Central memory CD8-positive, alpha-beta T cell (primary cell): Measurements from ENCODE around the gene ETS1.

Experiments
- ATAC-seq: fragments of 150-1000 bp; cut with Tn5 transposase; replicated peaks from 2 replicates; pipeline ENCODE4 v1.10.0; 2022; ENCODE audit warnings: mild to moderate bottlenecking, moderate FRiP score, moderate number of reproducible peaks; ENCODE audit not compliant: poor library complexity, severe bottlenecking; ENCODE audit errors: extremely low read depth
- DNase-seq, 2 donors: peaks; one replicate each; pipeline ENCODE4 v3.0.0; 2021; ENCODE audit warnings: low spot score in 2 of 2
- H3K27ac Mint-ChIP-seq: one replicate; pipeline ENCODE4 v1.8.0; 2022; ENCODE audit warnings: low read depth, mild to moderate bottlenecking, moderate library complexity, mixed read lengths
- H3K27me3 Mint-ChIP-seq: one replicate; pipeline ENCODE4 v1.8.0; 2022; ENCODE audit warnings: mixed read lengths
- H3K36me3 Mint-ChIP-seq: one replicate; pipeline ENCODE4 v1.8.0; 2022; ENCODE audit warnings: mild to moderate bottlenecking, moderate library complexity, mixed read lengths; ENCODE audit not compliant: insufficient read depth
- H3K4me1 Mint-ChIP-seq: one replicate; pipeline ENCODE4 v1.8.0; 2022; ENCODE audit warnings: mixed read lengths
- H3K4me3 Mint-ChIP-seq: one replicate; pipeline ENCODE4 v1.8.0; 2022; ENCODE audit warnings: mild to moderate bottlenecking, moderate library complexity, mixed read lengths
- H3K9me3 Mint-ChIP-seq: one replicate; pipeline ENCODE4 v1.8.0; 2022; ENCODE audit warnings: mixed read lengths

ETS1 gene

DNA sequence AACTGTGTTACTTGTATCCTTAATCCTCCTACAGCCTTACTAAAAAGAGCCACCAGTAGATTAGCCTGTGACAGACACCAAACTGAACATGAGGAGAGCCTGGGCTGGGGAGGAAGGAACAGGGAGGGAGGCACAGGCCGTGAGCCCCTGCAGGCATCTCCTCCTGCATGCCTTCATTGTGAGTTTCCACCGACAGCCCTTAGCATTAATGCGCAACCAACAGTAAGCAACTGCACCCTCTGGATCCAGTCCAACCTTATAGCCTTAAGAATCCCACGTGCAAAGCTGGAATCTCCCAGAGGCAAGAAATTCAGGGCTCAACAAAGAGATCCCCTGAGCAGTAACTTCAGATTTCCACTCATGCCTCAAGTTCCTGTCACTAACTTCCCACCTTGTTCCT lies 84.6 kb downstream of the ETS1 start:
- Mint-ChIP-seq H3K4me1 (peaks cover 96% of the 10 kb centered on the region), H3K27ac (peak overlapping the region; percentile 91), H3K9me3 (no peaks in the 10 kb centered on the region), H3K4me3 (peak overlapping the region; percentile 98), H3K27me3 (no peaks in the 10 kb centered on the region), H3K36me3 (peaks cover 84% of the 10 kb centered on the region)
- no peak for ATAC-seq
- DNase-seq, result no peak

DNA sequence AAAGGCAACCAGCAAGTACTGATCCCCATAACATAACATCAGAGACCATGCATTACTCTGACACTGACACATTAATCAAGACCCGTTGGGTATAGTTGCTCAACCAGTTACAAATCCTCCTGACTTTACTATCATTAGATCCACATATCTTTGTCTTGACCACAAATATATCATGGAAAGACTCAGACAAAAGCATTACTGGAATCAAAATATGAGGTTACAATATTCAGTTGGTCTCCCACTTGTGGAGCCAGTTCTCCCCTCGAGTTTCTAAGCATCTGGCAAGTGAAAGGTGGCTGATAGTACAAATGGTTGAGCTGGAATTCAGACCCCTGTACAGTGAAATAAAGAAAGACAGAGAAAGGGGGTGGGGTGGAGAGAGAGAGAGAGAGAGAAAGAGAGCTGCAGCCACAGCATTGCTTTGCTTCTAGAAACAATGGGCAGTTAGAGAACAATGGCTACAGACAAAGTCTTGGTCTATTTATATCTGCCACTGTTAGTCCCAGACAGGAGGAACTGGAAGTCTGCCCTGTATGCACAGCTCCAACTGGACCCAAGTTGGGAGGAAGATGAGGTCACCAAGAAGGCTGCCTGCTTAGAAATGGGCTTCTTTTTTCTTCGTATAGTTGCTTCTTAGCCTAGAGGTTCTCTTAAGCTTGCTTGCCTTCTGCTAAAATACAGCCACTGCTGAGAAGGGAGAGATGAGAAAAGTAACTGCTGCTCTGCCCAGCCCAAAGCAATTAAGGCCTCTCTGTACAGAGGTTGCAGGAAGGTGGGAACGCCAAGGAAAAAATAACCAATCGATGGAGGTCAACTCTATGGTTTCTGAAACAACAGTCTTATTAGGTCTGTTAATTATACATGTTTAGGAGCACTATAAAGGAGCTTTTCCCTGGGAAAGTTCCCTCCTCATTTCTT lies 85.5 kb downstream of the ETS1 start:
- ATAC-seq (no peak), DNase-seq (no peak)
- peaks cover 84% of the 10 kb centered on the region for H3K36me3 Mint-ChIP-seq
- H3K9me3 Mint-ChIP-seq, result no peaks in the 10 kb centered on the region
- H3K27me3 Mint-ChIP-seq, result no peaks in the 10 kb centered on the region
- H3K27ac Mint-ChIP-seq, result peak overlapping the region; percentile 91
- peaks cover 96% of the 10 kb centered on the region for H3K4me1 Mint-ChIP-seq
- peak overlapping the region; percentile 98 for H3K4me3 Mint-ChIP-seq

DNA sequence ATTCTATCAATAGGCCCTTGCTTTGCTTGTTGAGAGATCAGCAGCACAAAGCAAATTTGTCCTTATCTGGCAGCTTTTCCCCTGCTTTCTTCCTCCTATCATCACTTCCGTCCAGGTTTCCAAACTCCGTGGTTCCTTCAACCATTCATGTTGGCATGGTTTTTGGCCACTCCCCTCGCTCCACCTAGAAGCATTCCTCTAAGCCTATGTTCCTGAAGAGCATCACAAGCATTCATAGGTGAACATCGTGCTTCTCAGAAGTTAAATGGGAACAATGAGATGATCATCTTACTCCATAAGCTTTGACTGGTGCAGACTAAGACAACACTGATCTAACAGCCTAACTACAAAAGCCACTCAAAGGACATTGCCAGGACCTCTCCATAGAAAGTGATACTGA lies 86.3 kb downstream of the ETS1 start:
- no peaks in the 10 kb centered on the region for H3K27me3 Mint-ChIP-seq
- ATAC-seq (no peak), DNase-seq (no peak)
- H3K4me3 Mint-ChIP-seq, result peak overlapping the region; percentile 98
- H3K9me3 Mint-ChIP-seq, result no peaks in the 10 kb centered on the region
- H3K27ac Mint-ChIP-seq, result peak overlapping the region; percentile 91
- H3K4me1 Mint-ChIP-seq, result peaks cover 96% of the 10 kb centered on the region
- H3K36me3 Mint-ChIP-seq, result peaks cover 82% of the 10 kb centered on the region

DNA sequence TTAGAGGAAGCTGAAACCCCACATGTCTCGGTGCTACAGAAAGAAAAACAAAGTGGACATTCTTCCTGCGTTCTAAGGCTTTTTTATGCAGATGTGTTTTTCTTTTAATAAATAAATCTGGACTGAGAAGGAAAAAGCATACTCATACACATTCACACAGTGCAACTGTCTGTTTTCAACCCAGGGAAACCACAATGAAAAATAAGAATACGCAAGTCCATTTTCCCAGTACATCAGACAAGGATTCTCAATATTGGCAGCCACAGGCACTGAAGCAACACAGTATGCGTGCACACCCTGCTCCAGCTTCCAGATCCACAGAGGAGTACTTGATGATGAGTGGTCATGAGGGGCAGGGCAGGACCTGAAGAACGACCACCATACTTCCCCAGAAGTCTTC lies 86.9 kb downstream of the ETS1 start:
- no peak for ATAC-seq
- H3K4me3 Mint-ChIP-seq, result peak overlapping the region; percentile 98

DNA sequence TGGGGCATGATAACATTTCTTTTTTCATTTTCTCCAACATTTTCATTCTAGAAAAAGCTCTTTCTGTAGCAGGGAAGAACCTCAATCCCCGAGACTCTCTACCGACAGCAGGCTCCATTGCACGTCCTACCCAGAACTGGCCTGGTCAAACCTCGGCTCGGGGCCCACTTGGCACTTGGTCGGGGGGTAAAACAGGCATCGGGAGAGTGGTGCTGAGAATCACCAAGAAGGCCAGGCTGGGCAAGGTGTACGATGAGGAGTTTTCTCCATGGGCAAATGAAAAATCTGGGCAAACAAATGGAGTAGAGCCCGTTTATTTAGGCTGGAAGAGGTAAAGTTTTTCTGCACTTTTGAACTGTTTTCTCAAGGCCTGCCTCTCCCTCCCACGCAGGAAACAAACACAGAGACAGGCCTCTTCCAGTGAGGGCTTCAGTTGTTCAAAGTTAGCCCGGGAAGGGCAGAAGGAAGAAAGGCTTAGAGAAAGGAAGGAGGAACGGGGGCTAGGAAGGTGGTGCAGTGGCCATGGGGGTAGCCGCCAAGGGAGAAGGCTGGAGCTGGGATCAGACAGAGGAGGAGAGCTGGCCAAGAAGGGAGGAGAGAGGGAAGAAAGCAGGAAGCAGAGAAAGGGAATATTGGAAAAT lies 87.6 kb downstream of the ETS1 start:
- peaks cover 76% of the 10 kb centered on the region for H3K36me3 Mint-ChIP-seq
- peak overlapping the region; percentile 98 for H3K4me3 Mint-ChIP-seq
- H3K4me1 Mint-ChIP-seq, result peaks cover 96% of the 10 kb centered on the region
- no peaks in the 10 kb centered on the region for H3K9me3 Mint-ChIP-seq
- no peaks in the 10 kb centered on the region for H3K27me3 Mint-ChIP-seq
- DNase-seq (no peak), ATAC-seq (no peak)
- peak overlapping the region; percentile 91 for H3K27ac Mint-ChIP-seq

More for the DNA sequence above, 86.9 kb downstream of the ETS1 start:
- Mint-ChIP-seq H3K27ac (peak overlapping the region; percentile 91), H3K4me1 (peaks cover 96% of the 10 kb centered on the region), H3K36me3 (peaks cover 79% of the 10 kb centered on the region), H3K9me3 (no peaks in the 10 kb centered on the region), H3K27me3 (no peaks in the 10 kb centered on the region)
- DNase-seq, result no peak

DNA sequence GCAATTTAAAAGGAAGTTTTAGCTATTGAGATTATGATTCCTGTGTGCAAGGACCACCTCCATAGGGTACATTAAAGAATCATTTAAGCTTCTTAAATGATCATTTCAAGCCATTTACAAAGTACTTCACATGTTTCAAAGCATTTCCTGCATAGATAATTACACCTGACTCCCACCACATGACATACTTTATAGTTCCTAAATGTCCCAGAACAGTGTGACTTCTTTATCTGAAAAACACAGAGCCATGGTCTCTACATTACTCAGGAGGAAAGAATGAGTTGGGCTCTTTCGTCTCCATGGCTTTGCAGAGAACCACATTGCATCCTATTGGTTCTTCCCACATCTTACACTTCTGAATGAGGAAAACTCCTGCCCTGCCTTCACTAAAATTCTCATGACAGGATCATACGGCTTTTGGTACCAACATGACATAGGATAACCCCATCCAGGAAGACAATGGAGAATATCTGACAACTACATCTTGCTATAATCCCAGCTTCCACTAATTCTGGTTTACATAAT lies 88.6 kb downstream of the ETS1 start:
- ATAC-seq (no peak), DNase-seq (no peak)
- H3K4me1 Mint-ChIP-seq, result peaks cover 91% of the 10 kb centered on the region
- H3K4me3 Mint-ChIP-seq, result peak overlapping the region; percentile 98
- no peaks in the 10 kb centered on the region for H3K9me3 Mint-ChIP-seq
- peaks cover 74% of the 10 kb centered on the region for H3K36me3 Mint-ChIP-seq
- H3K27ac Mint-ChIP-seq, result peak overlapping the region; percentile 91
- no peaks in the 10 kb centered on the region for H3K27me3 Mint-ChIP-seq

DNA sequence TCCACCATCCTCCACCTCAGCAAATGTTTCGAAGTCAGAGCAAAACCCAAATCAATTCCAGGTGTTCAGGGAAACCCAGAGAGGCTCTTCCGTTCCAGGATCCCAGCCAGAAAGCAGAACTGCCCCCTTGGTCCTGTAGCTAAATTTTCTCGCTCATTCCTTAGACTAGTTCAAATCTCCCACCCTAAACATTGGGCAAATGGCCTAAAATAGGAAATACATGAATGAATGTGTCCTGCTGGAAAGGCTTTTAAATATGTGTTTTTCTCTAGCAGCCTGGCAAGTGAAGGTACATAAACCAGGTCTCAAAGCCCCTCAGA lies 89.6 kb downstream of the ETS1 start:
- Mint-ChIP-seq H3K4me1 (peaks cover 92% of the 10 kb centered on the region), H3K27ac (peak overlapping the region; percentile 90), H3K36me3 (peaks cover 77% of the 10 kb centered on the region), H3K27me3 (no peaks in the 10 kb centered on the region), H3K9me3 (no peaks in the 10 kb centered on the region), H3K4me3 (peak overlapping the region; percentile 98)
- ATAC-seq (no peak), DNase-seq (no peak)

DNA sequence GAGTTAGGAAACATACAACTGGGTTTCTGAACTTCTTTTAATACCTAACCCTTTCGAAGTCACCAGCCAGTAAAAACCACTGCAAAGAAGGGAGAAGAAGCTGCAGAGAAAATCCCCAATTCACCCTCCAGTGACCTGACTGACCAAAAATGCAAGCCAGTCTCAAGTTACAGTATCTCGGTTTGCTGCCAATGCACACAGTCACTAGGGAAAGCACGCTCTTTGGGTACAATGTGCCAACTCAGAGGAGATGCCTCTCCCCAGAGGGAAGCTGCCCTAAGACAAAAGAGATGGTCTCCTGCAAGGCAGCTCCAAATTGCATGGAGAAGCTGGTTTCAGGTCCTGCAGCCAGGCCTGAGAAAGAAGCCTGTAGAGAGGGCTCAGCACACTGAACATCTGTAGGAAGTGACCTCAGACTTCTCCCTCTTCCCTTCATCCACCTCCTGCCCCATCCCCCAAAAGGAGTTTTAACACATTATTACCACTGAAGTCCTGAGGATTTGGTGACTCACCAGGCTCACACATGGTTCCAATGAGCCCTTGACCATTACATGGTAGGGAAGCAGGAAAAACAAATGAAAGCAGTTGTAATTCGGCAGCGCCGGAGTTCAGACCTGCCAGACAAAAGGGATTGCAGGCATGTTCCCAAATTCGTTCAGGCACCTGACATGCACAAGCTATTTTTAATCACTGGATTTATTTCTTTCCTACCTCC lies 90.1 kb downstream of the ETS1 start:
- DNase-seq, result no peak
- Mint-ChIP-seq H3K9me3 (no peaks in the 10 kb centered on the region), H3K4me3 (peak overlapping the region; percentile 98), H3K36me3 (peaks cover 78% of the 10 kb centered on the region), H3K27ac (peak overlapping the region; percentile 90), H3K4me1 (peaks cover 92% of the 10 kb centered on the region), H3K27me3 (no peaks in the 10 kb centered on the region)
- no peak for ATAC-seq

DNA sequence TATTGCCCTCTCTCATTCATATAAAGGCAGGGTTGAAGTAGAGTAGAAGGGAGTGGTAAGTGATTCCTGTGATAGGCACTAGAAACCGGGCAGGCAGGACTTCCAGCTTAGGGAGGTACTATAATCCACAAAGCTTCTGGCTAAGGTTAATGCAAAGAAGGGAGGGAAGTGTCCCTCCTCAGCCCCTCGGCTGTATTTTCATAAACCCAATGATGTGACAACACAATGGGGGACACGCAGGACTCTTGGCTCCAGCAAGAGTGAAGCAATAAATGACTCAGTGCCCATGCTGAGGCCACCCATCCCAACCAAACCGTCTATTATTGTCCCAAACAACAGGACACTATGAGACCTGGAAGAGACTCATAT lies 90.7 kb downstream of the ETS1 start:
- Mint-ChIP-seq H3K4me1 (peaks cover 92% of the 10 kb centered on the region), H3K27me3 (no peaks in the 10 kb centered on the region), H3K36me3 (peaks cover 78% of the 10 kb centered on the region), H3K27ac (peak overlapping the region; percentile 90), H3K4me3 (peak overlapping the region; percentile 98), H3K9me3 (no peaks in the 10 kb centered on the region)
- DNase-seq, result no peak
- no peak for ATAC-seq

DNA sequence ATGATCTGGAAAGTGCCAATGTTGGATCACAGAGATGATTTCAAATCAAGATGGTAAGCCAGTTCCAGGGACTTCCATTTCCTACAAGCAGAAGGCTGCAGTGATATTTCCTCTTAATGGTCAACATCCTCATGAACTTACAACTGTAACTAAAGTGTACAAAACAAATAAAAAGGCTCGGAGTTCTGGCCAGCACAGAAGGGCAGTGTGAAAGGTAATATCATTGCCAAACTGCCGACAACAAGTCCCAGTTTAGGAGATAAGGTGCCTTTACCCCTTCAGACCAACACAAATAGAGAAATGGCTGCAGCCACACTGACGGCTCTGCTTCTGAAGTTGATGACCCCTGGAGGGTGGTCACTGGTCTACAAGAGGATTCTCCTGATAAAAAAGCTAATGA lies 91.1 kb downstream of the ETS1 start:
- H3K27ac Mint-ChIP-seq, result peak overlapping the region; percentile 90
- peak overlapping the region; percentile 98 for H3K4me3 Mint-ChIP-seq
- H3K36me3 Mint-ChIP-seq, result peaks cover 78% of the 10 kb centered on the region
- DNase-seq, result no peak
- no peak for ATAC-seq
- no peaks in the 10 kb centered on the region for H3K9me3 Mint-ChIP-seq
- no peaks in the 10 kb centered on the region for H3K27me3 Mint-ChIP-seq
- peaks cover 92% of the 10 kb centered on the region for H3K4me1 Mint-ChIP-seq

DNA sequence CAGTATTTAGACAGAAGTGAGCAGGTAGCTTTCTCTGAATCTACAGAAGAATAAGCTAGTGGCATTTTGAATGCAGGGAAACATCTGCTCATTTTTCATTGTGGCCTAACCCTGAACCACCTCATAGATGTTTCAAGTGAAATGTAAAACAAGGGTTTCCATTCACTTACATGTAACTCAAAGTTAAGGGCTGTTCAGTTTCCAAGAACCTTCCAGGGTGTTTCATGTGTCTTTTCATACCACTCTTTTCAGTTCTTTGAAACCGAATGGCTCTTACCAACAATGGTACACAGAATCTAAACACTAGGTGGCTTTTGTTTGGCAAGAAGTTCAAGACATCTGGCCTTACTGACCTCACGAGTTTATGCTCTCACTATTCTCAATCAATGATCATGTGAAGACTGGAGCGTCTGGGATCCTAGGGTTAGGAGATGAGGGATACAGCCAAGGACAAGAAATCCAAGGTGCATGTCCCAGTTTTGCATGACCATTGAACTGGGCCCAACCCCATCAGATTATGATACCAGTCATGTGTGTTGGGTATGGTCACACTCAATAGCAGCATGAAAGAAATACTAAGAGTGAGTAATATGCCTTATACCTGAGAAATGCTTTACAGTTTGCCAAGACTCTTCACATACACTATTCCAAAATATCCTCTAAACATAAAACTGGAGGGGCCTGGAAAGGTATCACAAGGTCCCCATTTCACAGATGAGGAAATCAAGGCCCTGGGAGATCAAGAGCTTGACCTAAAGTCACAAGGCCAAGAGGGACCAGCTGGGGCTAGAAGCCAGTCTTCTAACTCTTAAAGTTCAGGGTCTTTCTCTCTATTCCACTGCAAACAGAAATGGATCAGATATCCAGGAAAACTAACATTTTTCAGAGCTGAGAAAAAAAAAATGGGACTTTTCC lies 92.7 kb downstream of the ETS1 start:
- Mint-ChIP-seq H3K27me3 (no peaks in the 10 kb centered on the region), H3K9me3 (no peaks in the 10 kb centered on the region), H3K4me3 (peak overlapping the region; percentile 98), H3K4me1 (peaks cover 93% of the 10 kb centered on the region), H3K36me3 (peaks cover 81% of the 10 kb centered on the region), H3K27ac (peak overlapping the region; percentile 90)
- DNase-seq (no peak), ATAC-seq (no peak)

DNA sequence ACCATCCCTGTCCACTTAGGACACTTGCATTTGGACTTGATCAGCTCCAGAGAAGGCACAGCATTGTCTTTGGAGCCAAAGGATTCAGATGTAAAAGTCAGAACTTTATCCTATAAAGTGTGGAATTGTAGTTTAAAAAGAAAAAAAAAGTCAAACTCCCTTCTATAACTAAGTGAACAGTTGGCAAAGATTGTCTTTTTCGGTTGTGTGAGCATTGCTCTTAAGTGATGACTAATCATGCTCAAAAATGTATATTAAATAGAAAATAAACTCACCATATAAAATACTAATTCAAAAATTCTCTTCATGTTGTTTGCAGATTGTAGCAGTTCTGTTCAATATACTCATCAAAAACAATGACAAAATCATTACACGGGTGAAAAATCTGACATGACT lies 93.8 kb downstream of the ETS1 start:
- Mint-ChIP-seq H3K4me1 (peaks cover 93% of the 10 kb centered on the region), H3K9me3 (no peaks in the 10 kb centered on the region), H3K4me3 (peak overlapping the region; percentile 61), H3K27me3 (no peaks in the 10 kb centered on the region), H3K36me3 (peaks cover 83% of the 10 kb centered on the region), H3K27ac (peak overlapping the region; percentile 90)
- DNase-seq, result no peak
- ATAC-seq, result peak; percentile 7
